ENCODE measurements around the gene TRIM47. TPM values are rescaled to one million over a fixed set of nuclear protein-coding genes. Genes with fewer than 3 reads are reported as not detected.

The TRIM47 gene
- total and polyA plus RNA-seq, 2 of the 13 experiments (the other 11 are each of a cell fraction or from before 2014, with no cell fraction given): 33.5 to 82.0 TPM

- TF ChIP-seq SKI (IDR thresholded peaks at IDR 0.05; ENCODE audit: partially characterized antibody) (no peak), JUN (CRISPR knock-in tag; IDR thresholded peaks at IDR 0.05) (no peak), NONO (IDR thresholded peaks at IDR 0.05) (no peak), NONO (CRISPR knock-in tag; conservative IDR thresholded peaks at IDR 0.05) (peak; percentile 14), ZNF75D (CRISPR knock-in tag; IDR thresholded peaks at IDR 0.05; ENCODE audit: borderline replicate concordance) (no peak; the same call in 1 of the 2 replicates), KDM4B (CRISPR knock-in tag; IDR thresholded peaks at IDR 0.05) (peak; percentile 77; the same call in 1 of the 2 replicates), SP5 (CRISPR knock-in tag; IDR thresholded peaks at IDR 0.05; ENCODE audit: borderline replicate concordance, low read depth) (peak; percentile 91), ZNF770 (CRISPR knock-in tag; IDR thresholded peaks at IDR 0.05) (no peak), ZNF564 (CRISPR knock-in tag; IDR thresholded peaks at IDR 0.05) (peak; percentile 55; the same call in 1 of the 2 replicates), ZNF333 (CRISPR knock-in tag; IDR thresholded peaks at IDR 0.05; ENCODE audit: borderline replicate concordance) (no peak; the same call in 1 of the 2 replicates), SYNCRIP (IDR thresholded peaks at IDR 0.05; ENCODE audit: insufficient read depth, low read depth, low read length) (no peak), ZNF768 (CRISPR knock-in tag; IDR thresholded peaks at IDR 0.05) (no peak), ZMYM2 (CRISPR knock-in tag; IDR thresholded peaks at IDR 0.05) (no peak; the same call in none of the 2 replicates), NKX3-1 (CRISPR knock-in tag; IDR thresholded peaks at IDR 0.05) (peak; percentile 85; the same call in 1 of the 2 replicates), TFDP1 (CRISPR knock-in tag; IDR thresholded peaks at IDR 0.05; ENCODE audit: borderline replicate concordance) (0 out of 2 replicates have a peak, but pooled peaks have one; percentile 21), IRF9 (CRISPR knock-in tag; IDR thresholded peaks at IDR 0.05; ENCODE audit: borderline replicate concordance) (no peak; the same call in 1 of the 2 replicates), ZNF749 (CRISPR knock-in tag; IDR thresholded peaks at IDR 0.05; ENCODE audit: borderline replicate concordance) (no peak; the same call in 1 of the 2 replicates), ZNF605 (CRISPR knock-in tag; IDR thresholded peaks at IDR 0.05) (peak; percentile 81), ZNF331 (CRISPR knock-in tag; IDR thresholded peaks at IDR 0.05) (peak; percentile 83), ZNF782 (CRISPR knock-in tag; IDR thresholded peaks at IDR 0.05; ENCODE audit: borderline replicate concordance) (peak; percentile 98; the same call in 1 of the 2 replicates), KLF15 (CRISPR knock-in tag; IDR thresholded peaks at IDR 0.05; ENCODE audit: borderline replicate concordance) (no peak)
- TF ChIP-seq, protein P1, sequence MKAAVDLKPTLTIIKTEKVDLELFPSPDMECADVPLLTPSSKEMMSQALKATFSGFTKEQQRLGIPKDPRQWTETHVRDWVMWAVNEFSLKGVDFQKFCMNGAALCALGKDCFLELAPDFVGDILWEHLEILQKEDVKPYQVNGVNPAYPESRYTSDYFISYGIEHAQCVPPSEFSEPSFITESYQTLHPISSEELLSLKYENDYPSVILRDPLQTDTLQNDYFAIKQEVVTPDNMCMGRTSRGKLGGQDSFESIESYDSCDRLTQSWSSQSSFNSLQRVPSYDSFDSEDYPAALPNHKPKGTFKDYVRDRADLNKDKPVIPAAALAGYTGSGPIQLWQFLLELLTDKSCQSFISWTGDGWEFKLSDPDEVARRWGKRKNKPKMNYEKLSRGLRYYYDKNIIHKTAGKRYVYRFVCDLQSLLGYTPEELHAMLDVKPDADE (CRISPR knock-in tag; IDR thresholded peaks at IDR 0.05): 0 out of 2 replicates have a peak, but pooled peaks have one; percentile 74
Observed at GRCh38 chr17:75891605-75892555, 13.5 kb upstream of the TRIM47 start (continued).

All from HepG2 (cell line).